Stimulated activated CD8-positive, alpha-beta memory T cell treated with anti-CD3 and anti-CD28 coated beads, Interleukin-7, amount 100 ng/mL, for 24 hours (primary cell): ENCODE measurements around the gene LRIG2.

ENCODE experiments used
- DNase-seq: peaks from one replicate; pipeline ENCODE4 v3.0.0-alpha.2; 2020; ENCODE audit warnings: low read depth

Gene LRIG2

DNA sequence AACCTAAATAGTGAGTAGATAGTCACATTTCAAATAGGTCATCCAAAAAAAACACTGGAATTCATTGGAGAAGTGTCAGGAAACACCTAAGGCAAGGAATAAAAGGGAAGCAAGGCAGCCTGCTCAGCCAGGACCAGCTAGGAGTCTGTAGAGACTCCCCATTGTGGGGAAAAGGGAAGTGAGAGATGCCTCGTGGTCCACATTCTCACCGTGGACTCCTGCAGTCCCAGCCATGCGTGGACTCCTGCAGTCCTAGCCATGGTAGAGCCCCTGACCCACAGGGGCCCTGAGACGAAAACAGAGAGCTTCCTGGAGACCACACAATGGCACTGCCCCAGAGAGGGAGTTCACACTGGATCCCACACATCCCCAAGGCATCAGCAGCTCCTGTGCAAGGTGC, 97.5 kb downstream of the LRIG2 start:
- DNase-seq = no peak

GRCh38 chr1:113178106-113178505, 105.1 kb downstream of the LRIG2 start:
- DNase-seq = no peak

- no peak for DNase-seq
These were observed 105.5 kb downstream of the LRIG2 start for GRCh38 chr1:113178522-113178921.
